Measurements from ENCODE around the gene TRAPPC3.

DNA sequence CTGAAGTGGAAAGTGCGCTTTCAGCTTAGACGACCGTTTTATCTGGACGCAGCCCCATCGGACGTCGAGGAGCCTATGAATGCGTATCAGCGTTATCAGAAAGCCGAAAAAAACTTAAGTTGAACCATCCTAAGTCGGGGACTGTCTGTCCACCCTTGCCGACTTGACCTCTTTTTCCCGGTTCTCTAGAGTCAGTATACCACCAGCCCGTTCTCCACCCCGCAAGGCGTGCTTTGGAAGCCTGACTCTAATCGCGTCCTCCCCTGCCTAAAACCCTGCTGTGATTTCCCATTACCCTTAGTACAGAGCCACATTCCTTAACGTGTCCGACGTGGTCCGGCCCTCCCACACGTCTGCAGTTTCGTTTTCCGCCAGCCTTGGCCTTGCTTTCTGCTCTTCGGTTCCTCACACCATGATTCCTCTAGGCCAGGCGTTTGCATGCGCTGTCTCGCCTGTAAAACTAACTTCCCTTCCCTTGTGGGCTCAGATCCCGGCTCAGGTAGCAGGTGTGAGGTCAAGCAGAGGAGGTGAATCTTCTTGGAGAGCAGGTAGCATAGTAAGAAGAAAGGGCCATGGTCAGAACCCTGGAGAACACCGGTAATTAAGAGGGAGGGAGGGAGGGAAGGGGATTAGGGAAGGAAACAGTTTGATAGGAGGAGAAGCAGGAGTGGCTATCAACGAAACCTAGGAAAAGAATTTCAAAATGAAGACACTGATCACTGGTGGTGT lies 59.7 kb downstream of the TRAPPC3 start:
- TF ChIP-seq, protein P1, sequence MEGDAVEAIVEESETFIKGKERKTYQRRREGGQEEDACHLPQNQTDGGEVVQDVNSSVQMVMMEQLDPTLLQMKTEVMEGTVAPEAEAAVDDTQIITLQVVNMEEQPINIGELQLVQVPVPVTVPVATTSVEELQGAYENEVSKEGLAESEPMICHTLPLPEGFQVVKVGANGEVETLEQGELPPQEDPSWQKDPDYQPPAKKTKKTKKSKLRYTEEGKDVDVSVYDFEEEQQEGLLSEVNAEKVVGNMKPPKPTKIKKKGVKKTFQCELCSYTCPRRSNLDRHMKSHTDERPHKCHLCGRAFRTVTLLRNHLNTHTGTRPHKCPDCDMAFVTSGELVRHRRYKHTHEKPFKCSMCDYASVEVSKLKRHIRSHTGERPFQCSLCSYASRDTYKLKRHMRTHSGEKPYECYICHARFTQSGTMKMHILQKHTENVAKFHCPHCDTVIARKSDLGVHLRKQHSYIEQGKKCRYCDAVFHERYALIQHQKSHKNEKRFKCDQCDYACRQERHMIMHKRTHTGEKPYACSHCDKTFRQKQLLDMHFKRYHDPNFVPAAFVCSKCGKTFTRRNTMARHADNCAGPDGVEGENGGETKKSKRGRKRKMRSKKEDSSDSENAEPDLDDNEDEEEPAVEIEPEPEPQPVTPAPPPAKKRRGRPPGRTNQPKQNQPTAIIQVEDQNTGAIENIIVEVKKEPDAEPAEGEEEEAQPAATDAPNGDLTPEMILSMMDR (IDR thresholded peaks at IDR 0.05), result no peak
- TF ChIP-seq POLR2A (IDR thresholded peaks at IDR 0.05), result no peak

Data from esophagus squamous epithelium (tissue), 4 donors.